Small intestine (tissue), 7 donors: ENCODE measurements around the gene TTLL8. TPM values are rescaled to one million over a fixed set of nuclear protein-coding genes. Genes with fewer than 3 reads are reported as not detected.
A peak's percentile ranks its signal among the peaks of the same experiment; 100 is the strongest.

Experiments
- DNase-seq, 2 donors: peaks; one replicate each; pipeline versions ENCODE4 v3.0.0 to v3.0.0-alpha.2; 2013
- FAIRE-seq: peaks from 2 replicates; lab custom pipeline; 2012; peaks lifted over from hg19 to GRCh38; lab: Jason Lieb, UNC
- H3K27ac ChIP-seq, 3 donors: one replicate each; pipeline ENCODE4 v1.5.1; 2013; ENCODE audit warnings: low read length in 2 of 3, mild to moderate bottlenecking in 2 of 3, control low read depth in 1 of 3, inconsistent platforms in 1 of 3, low read depth in 1 of 3, moderate library complexity in 1 of 3
- H3K27me3 ChIP-seq, 3 donors: one replicate each; pipeline ENCODE4 v1.6.1; 2013; ENCODE audit warnings: low read length in 3 of 3, inconsistent platforms in 1 of 3; ENCODE audit not compliant: control insufficient read depth in 3 of 3, insufficient read depth in 3 of 3
- H3K36me3 ChIP-seq, 3 donors: one replicate each; pipeline ENCODE4 v1.6.1; 2013; ENCODE audit warnings: low read length in 3 of 3, inconsistent platforms in 1 of 3, low read depth in 1 of 3, mild to moderate bottlenecking in 1 of 3, moderate library complexity in 1 of 3; ENCODE audit not compliant: control insufficient read depth in 3 of 3, insufficient read depth in 2 of 3
- H3K4me1 ChIP-seq, 3 donors: one replicate each; pipeline ENCODE4 v1.6.1; 2013; ENCODE audit warnings: low read length in 2 of 3, inconsistent platforms in 1 of 3, low read depth in 1 of 3, mild to moderate bottlenecking in 1 of 3, moderate library complexity in 1 of 3; ENCODE audit not compliant: control insufficient read depth in 3 of 3, insufficient read depth in 2 of 3
- H3K4me3 ChIP-seq, 3 donors: one replicate each; pipeline ENCODE4 v1.5.1; 2013; ENCODE audit warnings: low read length in 3 of 3, control low read depth in 1 of 3, inconsistent platforms in 1 of 3, low read depth in 1 of 3, mild to moderate bottlenecking in 1 of 3, moderate library complexity in 1 of 3
- H3K9me3 ChIP-seq, 2 donors: one replicate each; pipeline ENCODE4 v1.6.1; 2013; ENCODE audit warnings: low read depth in 1 of 2, low read length in 1 of 2; ENCODE audit not compliant: control insufficient read depth in 2 of 2, insufficient read depth in 1 of 2
- WGBS, 3 donors: extraction: QIAGEN DNeasy Blood & Tissue Kit; methylation state at CpG; one replicate each; pipeline ENCODE4 v1.1.7; 2013; 5-methylcytosine and 5-hydroxymethylcytosine counted together
- polyA plus RNA-seq, 4 donors: library from polyadenylated mRNA; stranded (reverse) in 3 of 4; unstranded in 1 of 4; fragments of 200-250 nt in 3 of 4; fragments of 120-200 nt in 1 of 4; gene quantifications; one replicate each; pipeline versions ENCODE4 v1.2.1 to v1.2.3, GENCODE V29; 2013
- donor health status: healthy with polysubstance abuse.
- donor health status: control.
- donor health status: control.
- donor health status: Bipolar disorder and iron deficiency.
- donor health status: healthy.

The TTLL8 gene
- polyA plus RNA-seq, 4 donors, result not detected

DNA sequence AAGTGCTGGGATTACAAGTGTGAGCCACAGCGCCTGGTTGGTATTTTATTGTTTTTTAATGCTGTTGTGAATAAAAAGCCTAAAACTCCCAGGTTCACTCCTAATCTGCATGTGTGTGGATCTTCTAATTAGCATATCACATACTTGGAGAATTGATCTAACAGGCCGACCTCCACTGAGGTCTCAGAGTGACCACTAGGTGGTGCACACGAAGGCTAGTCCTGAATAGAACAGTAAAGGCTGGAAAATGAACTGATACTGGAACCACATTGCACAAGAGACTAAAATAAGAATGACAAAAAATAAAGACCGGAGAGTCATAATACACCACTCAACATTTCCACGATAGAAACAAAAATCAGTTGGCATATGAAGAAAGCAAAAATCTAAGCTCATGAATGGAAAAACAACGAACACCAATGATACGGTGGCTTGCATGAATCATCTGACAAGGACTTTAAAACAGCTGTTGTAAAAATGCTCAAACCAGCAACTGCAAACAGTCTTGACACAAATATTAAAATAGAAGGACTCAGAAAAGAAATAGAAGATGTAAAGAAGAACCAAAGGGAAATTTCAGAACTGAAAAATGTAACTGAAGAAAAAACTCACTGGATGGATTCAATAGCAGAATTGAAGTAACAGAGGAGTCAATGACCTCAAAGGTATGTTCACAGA is 78.4 kb downstream of the TTLL8 start:
- Histone ChIP-seq H3K36me3 (no peaks in the 10 kb centered on the region), H3K4me1 (peaks cover 0 to 2% (median 0%) of the 10 kb centered on the region in 3 donors), H3K27me3 (peaks cover 8 to 19% (median 9%) of the 10 kb centered on the region in 3 donors), H3K27ac (no peak overlapping the region), H3K9me3 (peaks cover 0 to 12% of the 10 kb centered on the region in 2 donors), H3K4me3 (no peak overlapping the region)
- WGBS, 3 donors, result 45 to 52% (median 46%) methylated on average over 7 of the region's 7 CpGs
- DNase-seq, result peak in 1 of 2 donors; percentile 73
- no peak for FAIRE-seq

DNA sequence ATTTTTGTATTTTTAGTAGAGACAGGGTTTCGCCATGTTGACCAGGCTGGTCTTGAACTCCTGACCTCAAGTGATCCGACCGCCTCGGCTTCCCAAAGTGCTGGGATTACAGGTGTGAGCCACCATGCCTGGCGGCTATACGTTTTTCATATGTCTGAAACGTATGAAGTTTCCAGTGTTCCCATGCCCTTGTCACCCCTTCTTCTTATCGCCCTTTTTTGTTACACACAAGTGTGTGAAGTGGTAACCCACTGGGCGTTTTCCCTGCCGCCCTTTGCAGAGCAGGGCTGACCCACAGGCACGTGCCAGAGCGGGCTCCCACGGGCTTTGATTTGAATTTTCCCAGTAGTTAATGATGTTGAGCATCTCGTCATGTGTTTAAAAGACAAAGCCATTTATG is 80.5 kb downstream of the TTLL8 start:
- H3K4me1 ChIP-seq, result no peaks in the 10 kb centered on the region
- H3K36me3 ChIP-seq, result no peaks in the 10 kb centered on the region
- DNase-seq (no peak), FAIRE-seq (no peak)
- WGBS, 3 donors, result 76 to 87% (median 84%) methylated on average over 14 of the region's 14 CpGs
- peaks cover under 1 to 1% (median 1%) of the 10 kb centered on the region in 3 donors for H3K27me3 ChIP-seq
- no peak overlapping the region for H3K4me3 ChIP-seq
- no peak overlapping the region for H3K27ac ChIP-seq
- H3K9me3 ChIP-seq, result peaks cover 0 to 12% of the 10 kb centered on the region in 2 donors

DNA sequence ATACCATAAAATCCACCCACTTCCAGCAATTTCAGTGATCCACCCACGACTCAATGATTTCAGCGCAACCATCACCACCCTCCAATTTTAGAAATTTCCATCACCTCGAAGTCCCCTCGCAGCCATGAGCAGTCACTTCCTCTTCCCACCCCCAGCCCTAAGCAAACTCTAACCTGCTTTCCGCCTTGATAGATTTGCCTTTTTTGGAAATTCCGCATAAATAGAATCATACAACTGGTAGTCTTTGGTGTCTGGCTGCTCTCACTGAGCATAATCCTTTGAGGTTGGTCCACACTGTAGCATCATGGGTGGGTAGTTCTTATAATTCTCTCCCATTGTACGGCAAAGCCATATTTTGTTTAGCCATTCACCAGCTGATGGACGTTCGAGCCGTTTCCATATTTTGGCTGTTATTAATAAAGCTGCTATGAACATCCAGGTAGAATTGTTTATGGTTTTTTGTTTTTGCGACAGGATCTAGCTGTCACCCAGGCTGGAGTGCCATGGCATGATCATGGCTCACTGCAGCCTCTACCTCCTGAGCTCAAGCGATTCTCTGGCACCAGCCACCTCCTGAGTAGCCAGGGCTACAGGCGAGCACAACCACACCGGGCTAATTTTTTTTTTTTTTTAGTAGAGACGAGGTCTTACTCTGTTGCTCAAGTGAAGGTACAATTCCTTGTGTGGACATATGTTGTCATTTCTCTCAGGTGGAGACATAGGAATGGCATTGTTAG is 81.5 kb downstream of the TTLL8 start:
- H3K27ac ChIP-seq, result no peak overlapping the region
- peak in 1 of 2 donors; percentile 15 for DNase-seq
- no peaks in the 10 kb centered on the region for H3K36me3 ChIP-seq
- 42 to 55% (median 43%) methylated on average over 15 of the region's 15 CpGs for WGBS, 3 donors
- peaks cover 0 to 12% of the 10 kb centered on the region in 2 donors for H3K9me3 ChIP-seq
- peaks cover 0 to 7% (median 0%) of the 10 kb centered on the region in 3 donors for H3K27me3 ChIP-seq
- FAIRE-seq, result no peak
- H3K4me3 ChIP-seq, result no peak overlapping the region
- peaks cover 0 to 5% (median 2%) of the 10 kb centered on the region in 3 donors for H3K4me1 ChIP-seq

DNA sequence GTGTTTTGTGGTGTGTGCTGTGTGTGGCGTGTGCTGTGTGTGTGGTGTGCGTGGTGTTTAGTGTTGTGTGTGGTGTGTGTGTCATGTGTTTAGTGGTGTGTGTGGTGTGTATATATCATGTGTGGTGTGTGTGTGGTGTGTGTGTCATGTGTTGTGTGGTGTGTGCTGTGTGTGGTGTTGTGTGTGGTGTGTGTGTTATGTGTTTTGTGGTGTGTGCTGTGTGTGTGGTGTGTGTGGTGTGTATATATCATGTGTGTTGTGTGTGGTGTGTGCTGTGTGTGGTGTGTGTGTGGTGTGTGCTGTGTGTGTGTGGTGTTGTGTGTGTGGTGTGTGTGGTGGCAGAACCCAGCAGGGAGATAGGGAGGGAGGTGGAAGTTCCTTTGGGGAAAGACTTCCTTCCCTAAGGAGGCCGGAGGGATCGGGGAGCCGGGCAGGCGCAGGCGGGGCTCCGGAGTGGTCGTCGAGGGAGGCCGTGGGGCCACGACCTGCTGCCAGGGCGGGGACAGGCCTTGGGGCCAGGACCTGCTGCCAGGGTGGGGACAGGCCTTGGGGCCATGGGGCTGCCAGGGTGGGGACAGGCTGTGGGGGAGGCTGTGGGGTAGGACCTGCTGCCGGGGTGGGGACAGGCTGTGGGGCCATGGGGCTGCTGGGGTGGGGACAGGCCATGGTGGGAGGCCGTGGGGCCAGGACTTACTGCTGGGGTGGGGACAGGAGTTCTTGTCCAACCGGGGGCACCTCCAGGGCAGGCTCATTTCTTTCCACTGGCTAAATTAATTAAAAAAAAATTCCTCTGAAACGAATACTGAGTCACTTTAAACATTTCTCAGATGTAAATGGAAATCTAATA is 82.3 kb downstream of the TTLL8 start:
- H3K36me3 ChIP-seq, result no peaks in the 10 kb centered on the region
- H3K4me3 ChIP-seq, result no peak overlapping the region
- no peak overlapping the region for H3K27ac ChIP-seq
- DNase-seq, result peak in 1 of 2 donors; percentile 46
- H3K27me3 ChIP-seq, result peaks cover 0 to 9% (median 0%) of the 10 kb centered on the region in 3 donors
- 25 to 28% (median 27%) methylated on average over 16 to 17 of the region's 17 CpGs for WGBS, 3 donors
- H3K4me1 ChIP-seq, result peaks cover 0 to 6% (median 2%) of the 10 kb centered on the region in 3 donors
- no peak for FAIRE-seq
- H3K9me3 ChIP-seq, result peaks cover 0 to 6% of the 10 kb centered on the region in 2 donors

DNA sequence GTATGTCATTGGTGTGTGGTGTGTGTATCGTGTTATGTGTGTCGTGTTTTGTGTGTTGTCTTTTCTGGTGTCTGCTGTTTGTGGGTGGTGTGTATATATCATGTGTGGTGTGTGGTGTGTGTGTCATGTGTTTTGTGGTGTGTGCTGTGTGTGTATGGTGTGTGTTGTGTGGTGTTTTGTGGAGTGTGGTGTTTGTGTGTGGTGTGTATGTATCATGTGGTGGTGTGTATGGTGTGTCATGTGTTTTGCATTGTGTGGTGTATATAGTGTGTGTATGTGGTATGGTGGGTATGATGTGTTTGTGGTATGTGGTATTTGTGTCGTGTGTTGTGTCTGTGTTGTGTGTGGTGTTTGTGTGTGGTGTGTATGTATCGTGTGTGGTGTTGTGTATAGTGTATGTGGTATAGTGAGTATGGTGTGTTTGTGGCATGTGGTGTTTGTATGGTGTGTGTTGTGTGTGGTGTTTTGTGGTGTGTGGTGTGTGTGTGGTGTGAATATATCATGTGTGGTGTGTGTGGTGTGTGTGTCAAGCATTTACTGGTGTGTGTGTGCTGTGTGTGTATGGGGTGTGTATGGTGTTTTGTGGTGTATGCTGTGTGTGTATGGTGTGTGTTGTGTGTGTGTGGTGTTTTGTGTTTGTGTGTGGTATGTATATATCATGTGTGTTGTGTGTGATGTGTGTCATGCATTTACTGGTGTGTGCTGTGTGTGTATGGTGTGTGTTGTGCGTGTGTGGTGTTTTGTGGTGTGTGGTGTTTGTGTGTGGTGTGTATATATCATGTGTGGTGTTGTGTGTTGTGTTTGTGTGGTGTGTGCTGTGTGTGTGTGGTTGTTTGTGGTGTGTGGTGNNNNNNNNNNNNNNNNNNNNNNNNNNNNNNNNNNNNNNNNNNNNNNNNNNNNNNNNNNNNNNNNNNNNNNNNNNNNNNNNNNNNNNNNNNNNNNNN is 84.8 kb downstream of the TTLL8 start:
- WGBS, 3 donors, result 82 to 91% (median 86%) methylated on average over 5 of the region's 5 CpGs
- H3K4me3 ChIP-seq, result no peak overlapping the region
- no peak overlapping the region for H3K27ac ChIP-seq
- H3K36me3 ChIP-seq, result peaks cover 0 to 3% (median 0%) of the 10 kb centered on the region in 3 donors
- FAIRE-seq (no peak), DNase-seq (peak in 1 of 2 donors; percentile 60)
- H3K4me1 ChIP-seq, result peaks cover 0 to 21% (median 2%) of the 10 kb centered on the region in 3 donors
- H3K27me3 ChIP-seq, result peaks cover 0 to 9% (median 0%) of the 10 kb centered on the region in 3 donors
- peaks cover 0 to 1% of the 10 kb centered on the region in 2 donors for H3K9me3 ChIP-seq

DNA sequence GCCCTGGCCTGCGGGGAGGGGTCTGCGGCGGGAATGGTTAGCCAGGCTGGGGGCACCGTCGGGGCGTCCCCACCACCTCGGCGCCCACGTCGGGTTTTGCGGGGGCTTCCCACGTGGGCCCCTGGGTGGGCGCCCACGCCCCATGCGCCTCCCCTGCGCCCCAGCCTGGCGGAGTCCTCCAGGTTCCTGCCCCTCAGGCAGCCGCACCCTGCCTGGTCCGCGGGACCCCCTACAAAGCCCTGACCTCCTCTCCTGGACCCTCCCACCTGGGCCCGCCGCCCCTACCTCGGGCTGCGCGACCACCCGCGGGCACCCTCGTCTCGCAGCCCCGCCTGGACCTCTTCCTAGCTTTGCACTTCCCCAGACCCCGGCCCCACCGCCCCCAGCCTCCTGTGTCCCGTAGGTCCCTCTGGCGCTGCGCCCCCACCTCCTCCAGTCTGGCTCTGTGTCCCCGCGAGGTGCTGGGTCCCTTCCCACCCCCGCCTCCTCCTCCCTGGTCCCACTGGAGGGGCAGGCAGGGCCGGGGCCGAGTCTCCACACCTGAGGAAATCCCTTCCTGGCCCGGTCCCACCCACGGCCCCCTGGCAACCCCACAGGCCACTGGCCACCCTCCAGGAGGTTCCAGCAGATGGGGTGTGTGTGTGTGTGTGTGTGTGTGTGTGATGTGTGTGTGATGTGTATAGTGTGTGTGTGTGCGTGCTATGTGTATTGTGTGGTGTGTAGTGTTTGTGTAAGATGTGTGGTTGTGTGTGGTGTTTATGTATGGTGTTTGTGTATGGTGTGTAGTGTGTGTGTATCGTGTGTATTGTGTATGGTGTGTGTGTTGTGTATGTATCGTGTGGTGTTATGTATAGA is 85.7 kb downstream of the TTLL8 start:
- FAIRE-seq (no peak), DNase-seq (peak in 1 of 2 donors; percentile 29)
- Histone ChIP-seq H3K27ac (no peak overlapping the region), H3K4me3 (peak overlapping the region; percentile 9 to 50 (median 47)), H3K27me3 (peaks cover 0 to 9% (median 0%) of the 10 kb centered on the region in 3 donors), H3K4me1 (peaks cover 0 to 25% (median 2%) of the 10 kb centered on the region in 3 donors), H3K36me3 (peaks cover 0 to 9% (median 0%) of the 10 kb centered on the region in 3 donors), H3K9me3 (no peaks in the 10 kb centered on the region)
- 41 to 56% (median 48%) methylated on average over 18 to 45 of the region's 45 CpGs for WGBS, 3 donors
